HepG2 (cell line): ENCODE data around the gene TGIF1. TPM values are rescaled to one million over a fixed set of nuclear protein-coding genes. Genes with fewer than 3 reads are reported as not detected.

Source experiments
- ATAC-seq: fragments of 200-7000 bp; cut with Tn5 transposase; 3 replicates; pipeline ENCODE4 v1.9.1; 2020; ENCODE audit warnings: mild to moderate bottlenecking, moderate library complexity
- BruUV-seq: library from RNA; stranded (reverse); fragments of 400-500 nt; replicated peaks from 2 replicates; lab custom pipeline; 2021; lab: Mats Ljungman, UMichigan
- CTCF ChIA-PET: fragments of 300-600 bp; formaldehyde crosslinking; extraction: SDS; loops from one replicate; lab custom pipeline; 2021; ENCODE audit warnings: low total read pairs, inconsistent platforms, low intra/inter-chr PET ratio; lab: Yijun Ruan, JAX
- POLR2A ChIA-PET: fragments of 350-600 bp; sonication (Branson Sonifier 250); formaldehyde crosslinking; loops from one replicate; lab custom pipeline; 2020; ENCODE audit warnings: antibody characterized with exemption, inconsistent platforms; lab: Yijun Ruan, JAX
- DNase-seq: peaks from one replicate; pipeline ENCODE4 v3.0.0-alpha.2; 2015; ENCODE audit warnings: low spot score
- FAIRE-seq: peaks from 3 replicates; lab custom pipeline; 2011; peaks lifted over from hg19 to GRCh38; lab: Jason Lieb, UNC
- H2AFZ ChIP-seq: one replicate; pipeline ENCODE4 v1.6.1; 2011; ENCODE audit warnings: low read length, inconsistent platforms
- H3K27ac ChIP-seq: fragments of 300-600 bp; 3 replicates; pipeline ENCODE4 v1.8.0; 2011; ENCODE audit warnings: mixed run types, mild to moderate bottlenecking, mixed read lengths, low read length, inconsistent platforms; ENCODE audit not compliant: insufficient read depth; ENCODE audit errors: extremely low read length
- H3K27me3 ChIP-seq, 2 experiments: fragments of 200-600 bp in 1 of 2; 2 replicates in 1 of 2; 3 replicates in 1 of 2; pipeline versions ENCODE4 v1.6.0 to v1.8.0; 2011; ENCODE audit warnings: low read length in 2 of 2, mild to moderate bottlenecking in 2 of 2, moderate library complexity in 2 of 2, inconsistent platforms in 1 of 2; ENCODE audit not compliant: insufficient read depth in 2 of 2, control insufficient read depth in 1 of 2
- H3K36me3 ChIP-seq, 2 experiments: fragments of 200-600 bp in 1 of 2; replicated peaks in 1 of 2; 2 replicates in 1 of 2; 3 replicates in 1 of 2; pipeline versions ENCODE4 v1.5.1 to v1.8.0; 2011; ENCODE audit warnings: low read length in 2 of 2, inconsistent platforms in 1 of 2; ENCODE audit not compliant: insufficient read depth in 2 of 2, control insufficient read depth in 1 of 2
- H3K4me1 ChIP-seq: 2 replicates; pipeline ENCODE4 v1.5.1; 2012; ENCODE audit warnings: low read length, inconsistent platforms; ENCODE audit not compliant: insufficient read depth
- H3K4me2 ChIP-seq: 2 replicates; pipeline ENCODE4 v1.6.0; 2011; ENCODE audit warnings: low read depth, low read length, inconsistent platforms
- H3K4me3 ChIP-seq, 3 experiments: fragments of 200-600 bp in 1 of 3; sonication (generic), shearing (Covaris generic) in 1 of 3; replicated peaks in 1 of 3; 2 replicates each; pipeline ENCODE4 v1.5.1; 2011 to 2016; ENCODE audit warnings: low read length in 3 of 3, inconsistent platforms in 2 of 3, low read depth in 2 of 3, mild to moderate bottlenecking in 2 of 3, control low read depth in 1 of 3, mixed read lengths in 1 of 3; ENCODE audit not compliant: insufficient read depth in 1 of 3
- H3K79me2 ChIP-seq: one replicate; pipeline ENCODE4 v1.6.1; 2011; ENCODE audit warnings: low read length, inconsistent platforms; ENCODE audit not compliant: insufficient read depth
- H3K9ac ChIP-seq: 2 replicates; pipeline ENCODE4 v1.6.0; 2011; ENCODE audit warnings: mild to moderate bottlenecking, low read depth, low read length, inconsistent platforms; ENCODE audit not compliant: insufficient read depth
- H3K9me3 ChIP-seq: 2 replicates; pipeline ENCODE4 v1.5.1; 2012; ENCODE audit warnings: mild to moderate bottlenecking, low read length
- H4K20me1 ChIP-seq: 2 replicates; pipeline ENCODE4 v1.6.0; 2011; ENCODE audit warnings: inconsistent platforms, mild to moderate bottlenecking, low read length, moderate library complexity; ENCODE audit not compliant: insufficient read depth
- ATF7 ChIP-seq, 2 experiments: fragments of 450-650 bp in 1 of 2; sonication (generic) in 1 of 2; formaldehyde crosslinking in 1 of 2; IDR thresholded peaks; 2 replicates each; pipeline versions ENCODE4 v1.4.0 to v1.6.1; 2016 to 2020; ENCODE audit warnings: antibody characterized with exemption in 1 of 2, mild to moderate bottlenecking in 1 of 2, missing genetic modification reagents in 1 of 2
- MBD4 ChIP-seq: IDR thresholded peaks from 2 replicates; pipeline ENCODE4 v1.6.1; 2012; ENCODE audit warnings: low read length, inconsistent platforms, borderline replicate concordance
- POLR2AphosphoS5 ChIP-seq: IDR thresholded peaks from 2 replicates; pipeline ENCODE4 v1.6.1; 2012; ENCODE audit warnings: low read depth, low read length
- ZNF382 ChIP-seq: sonication (generic); formaldehyde crosslinking; IDR thresholded peaks from 2 replicates; pipeline ENCODE4 v1.5.0; 2020; ENCODE audit warnings: missing genetic modification reagents, mild to moderate bottlenecking, borderline replicate concordance
- ZNF556 ChIP-seq: sonication (generic); formaldehyde crosslinking; IDR thresholded peaks from 2 replicates; pipeline ENCODE4 v1.4.0; 2020; ENCODE audit warnings: mild to moderate bottlenecking, missing genetic modification reagents, borderline replicate concordance
- WGBS: methylation state at CpG from one replicate; pipeline ENCODE4 v1.1.6; 2017; ENCODE audit warnings: low lambda C conversion rate; 5-methylcytosine and 5-hydroxymethylcytosine counted together
- in situ Hi-C: cut with HindIII; loops from 2 replicates; pipeline ENCODE4 v1.10.0; 2017; ENCODE audit warnings: low pct_unique_long_range_greater_than_20kb; ENCODE audit not compliant: extremely low pct_ligation_motif_present
- intact Hi-C: fragments of 100-400 bp; cut with micrococcal nuclease; formaldehyde crosslinking; loops from one replicate; pipeline ENCODE4 v1.10.0; 2022; ENCODE audit not compliant: unreplicated experiment
- polyA plus RNA-seq, 8 experiments: library from polyadenylated mRNA; depleted of rRNA in 3 of 8; stranded (reverse) in 7 of 8; unstranded in 1 of 8; fragments of >200 nt; fragmentation: Illumina TruSeq in 4 of 8; extraction: Trizol in 4 of 8; gene quantifications; 2 replicates each; pipeline versions ENCODE4 v1.2.1 to v1.2.3, GENCODE V29; 2011 to 2016; ENCODE audit warnings: low read depth in 4 of 8, missing spikeins in 1 of 8, mixed read lengths in 1 of 8; ENCODE audit not compliant: insufficient read depth in 1 of 8
- total RNA-seq, 5 experiments: library from RNA; depleted of rRNA; stranded (reverse); fragments of >200 nt; fragmentation: Illumina TruSeq; extraction: Trizol; gene quantifications; 2 replicates each; pipeline ENCODE4 v1.2.3, GENCODE V29; 2016; ENCODE audit warnings: low read depth in 1 of 5
- TF ChIP-seq, protein P1 (sequence below): sonication (generic); formaldehyde crosslinking; IDR thresholded peaks from 2 replicates; pipeline ENCODE4 v1.5.0; 2020; ENCODE audit warnings: mild to moderate bottlenecking, missing genetic modification reagents
- TF ChIP-seq, protein P2 (sequence below): sonication (generic); formaldehyde crosslinking; IDR thresholded peaks from 2 replicates; pipeline ENCODE4 v1.5.0; 2020; ENCODE audit warnings: missing genetic modification reagents

TGIF1 gene
- total and polyA plus RNA-seq, 2 of the 13 experiments (the other 11 are each of a cell fraction or from before 2014, with no cell fraction given): 50.0 to 76.1 TPM

DNA sequence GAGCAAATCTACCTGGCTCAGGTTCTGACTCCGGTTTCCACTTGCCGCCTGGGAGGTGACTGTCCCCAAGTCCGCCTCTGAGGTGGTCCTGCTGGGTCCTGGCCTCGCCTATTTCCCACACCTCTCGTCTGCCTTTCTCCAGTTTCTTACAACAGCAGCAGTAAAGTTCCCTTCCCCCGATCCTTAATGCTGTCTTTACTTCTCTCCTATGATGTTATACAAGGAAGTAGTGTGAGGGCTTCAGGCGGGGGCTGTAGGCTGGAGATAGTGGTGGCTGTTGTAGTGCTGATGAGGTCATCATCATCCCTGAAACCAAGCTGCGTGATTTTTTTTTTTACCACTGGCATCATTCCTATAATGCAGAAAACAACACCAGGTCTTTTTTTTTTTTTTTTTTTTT lies 18.9 kb downstream of the TGIF1 start:
- FAIRE-seq (no peak), ATAC-seq (no peak), DNase-seq (no peak)
- no peaks in the 10 kb centered on the region for H3K79me2 ChIP-seq
- TF ChIP-seq, protein P1, sequence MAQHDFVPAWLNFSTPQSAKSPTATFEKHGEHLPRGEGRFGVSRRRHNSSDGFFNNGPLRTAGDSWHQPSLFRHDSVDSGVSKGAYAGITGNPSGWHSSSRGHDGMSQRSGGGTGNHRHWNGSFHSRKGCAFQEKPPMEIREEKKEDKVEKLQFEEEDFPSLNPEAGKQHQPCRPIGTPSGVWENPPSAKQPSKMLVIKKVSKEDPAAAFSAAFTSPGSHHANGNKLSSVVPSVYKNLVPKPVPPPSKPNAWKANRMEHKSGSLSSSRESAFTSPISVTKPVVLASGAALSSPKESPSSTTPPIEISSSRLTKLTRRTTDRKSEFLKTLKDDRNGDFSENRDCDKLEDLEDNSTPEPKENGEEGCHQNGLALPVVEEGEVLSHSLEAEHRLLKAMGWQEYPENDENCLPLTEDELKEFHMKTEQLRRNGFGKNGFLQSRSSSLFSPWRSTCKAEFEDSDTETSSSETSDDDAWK: no peak
- TF ChIP-seq ZNF556 (CRISPR knock-in tag) (no peak), ZNF382 (CRISPR knock-in tag) (no peak), ATF7 (IDR thresholded peaks at IDR 0.05) (peak; percentile 44; the same call in 1 of the 2 replicates), ATF7 (CRISPR knock-in tag; IDR thresholded peaks at IDR 0.05) (no peak), POLR2AphosphoS5 (no peak), MBD4 (no peak)
- TF ChIP-seq, protein P2, sequence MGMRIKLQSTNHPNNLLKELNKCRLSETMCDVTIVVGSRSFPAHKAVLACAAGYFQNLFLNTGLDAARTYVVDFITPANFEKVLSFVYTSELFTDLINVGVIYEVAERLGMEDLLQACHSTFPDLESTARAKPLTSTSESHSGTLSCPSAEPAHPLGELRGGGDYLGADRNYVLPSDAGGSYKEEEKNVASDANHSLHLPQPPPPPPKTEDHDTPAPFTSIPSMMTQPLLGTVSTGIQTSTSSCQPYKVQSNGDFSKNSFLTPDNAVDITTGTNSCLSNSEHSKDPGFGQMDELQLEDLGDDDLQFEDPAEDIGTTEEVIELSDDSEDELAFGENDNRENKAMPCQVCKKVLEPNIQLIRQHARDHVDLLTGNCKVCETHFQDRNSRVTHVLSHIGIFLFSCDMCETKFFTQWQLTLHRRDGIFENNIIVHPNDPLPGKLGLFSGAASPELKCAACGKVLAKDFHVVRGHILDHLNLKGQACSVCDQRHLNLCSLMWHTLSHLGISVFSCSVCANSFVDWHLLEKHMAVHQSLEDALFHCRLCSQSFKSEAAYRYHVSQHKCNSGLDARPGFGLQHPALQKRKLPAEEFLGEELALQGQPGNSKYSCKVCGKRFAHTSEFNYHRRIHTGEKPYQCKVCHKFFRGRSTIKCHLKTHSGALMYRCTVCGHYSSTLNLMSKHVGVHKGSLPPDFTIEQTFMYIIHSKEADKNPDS (CRISPR knock-in tag): no peak
- POLR2A ChIA-PET: no interaction called here
- no peak overlapping the region for H2AFZ ChIP-seq
- H3K4me3 ChIP-seq: no peak overlapping the region
- H4K20me1 ChIP-seq: no peaks in the 10 kb centered on the region
- no peak overlapping the region for H3K27ac ChIP-seq
- in situ Hi-C loops (loop anchor here (25.0 kb wide), 1 partner anchor 407 kb away; no protein-coding TSS in a partner anchor), intact Hi-C loops (no loop called here)
- H3K27me3 ChIP-seq: no peaks in the 10 kb centered on the region
- no peaks in the 10 kb centered on the region for H3K9me3 ChIP-seq
- no peak overlapping the region for H3K9ac ChIP-seq
- H3K36me3 ChIP-seq: no peaks in the 10 kb centered on the region
- BruUV-seq: no TSS peak
- 83% methylated on average over 8 of the region's 8 CpGs for WGBS
- H3K4me1 ChIP-seq: peaks cover 24% of the 10 kb centered on the region
- CTCF ChIA-PET: no interaction called here
- no peak overlapping the region for H3K4me2 ChIP-seq
